Mesenchymal stem cell (in vitro differentiated cells and primary cell): ENCODE measurements around the gene FKRP.

Experiments
- DNase-seq: peaks from one replicate; pipeline ENCODE4 v3.0.0-alpha.2; 2013
- H2AFZ ChIP-seq: one replicate; pipeline ENCODE4 v1.6.1; 2013; ENCODE audit warnings: low read depth, mild to moderate bottlenecking, control low read depth, inconsistent platforms, low read length, moderate library complexity
- H2AK5ac ChIP-seq: 2 replicates; pipeline ENCODE4 v1.6.1; 2013; ENCODE audit warnings: low read length, moderate library complexity, mild to moderate bottlenecking, inconsistent platforms; ENCODE audit not compliant: severe bottlenecking
- H2BK120ac ChIP-seq: one replicate; pipeline ENCODE4 v1.6.1; 2013; ENCODE audit warnings: low read depth, mild to moderate bottlenecking, inconsistent platforms, low read length, moderate library complexity
- H2BK12ac ChIP-seq, 2 experiments: one replicate each; pipeline ENCODE4 v1.6.1; 2013; ENCODE audit warnings: inconsistent platforms in 2 of 2, low read length in 2 of 2, mild to moderate bottlenecking in 2 of 2, moderate library complexity in 2 of 2, control low read depth in 1 of 2
- H2BK15ac ChIP-seq: one replicate; pipeline ENCODE4 v1.6.1; 2013; ENCODE audit warnings: mild to moderate bottlenecking, low read depth, inconsistent platforms; ENCODE audit not compliant: poor library complexity, severe bottlenecking
- H2BK5ac ChIP-seq: 2 replicates; pipeline ENCODE4 v1.6.1; 2013; ENCODE audit warnings: low read depth, mild to moderate bottlenecking, low read length, control low read depth, inconsistent platforms; ENCODE audit not compliant: poor library complexity, severe bottlenecking
- H3K14ac ChIP-seq, 2 experiments: one replicate each; pipeline ENCODE4 v1.6.1; 2013; ENCODE audit warnings: inconsistent platforms in 2 of 2, low read length in 2 of 2, control low read depth in 1 of 2, mild to moderate bottlenecking in 1 of 2, moderate library complexity in 1 of 2
- H3K18ac ChIP-seq, 2 experiments: one replicate each; pipeline ENCODE4 v1.6.1; 2013; ENCODE audit warnings: inconsistent platforms in 2 of 2, low read length in 2 of 2, control low read depth in 1 of 2, low read depth in 1 of 2, mild to moderate bottlenecking in 1 of 2
- H3K23ac ChIP-seq, 2 experiments: one replicate each; pipeline ENCODE4 v1.6.1; 2013; ENCODE audit warnings: inconsistent platforms in 2 of 2, low read length in 2 of 2, mild to moderate bottlenecking in 2 of 2, moderate library complexity in 2 of 2, control low read depth in 1 of 2
- H3K27ac ChIP-seq: 2 replicates; pipeline ENCODE4 v1.5.1; 2013; ENCODE audit warnings: mild to moderate bottlenecking, moderate library complexity, low read length, control low read depth, inconsistent platforms; ENCODE audit not compliant: poor library complexity, severe bottlenecking
- H3K27me3 ChIP-seq, 2 experiments: 2 replicates each; pipeline versions ENCODE4 v1.6.1 to v1.7.0; 2013; ENCODE audit warnings: low read length in 2 of 2, mild to moderate bottlenecking in 2 of 2, moderate library complexity in 2 of 2, control low read depth in 1 of 2, inconsistent platforms in 1 of 2; ENCODE audit not compliant: control insufficient read depth in 1 of 2, insufficient read depth in 1 of 2
- H3K36me3 ChIP-seq, 2 experiments: 2 replicates each; pipeline versions ENCODE4 v1.6.1 to v1.7.0; 2013; ENCODE audit warnings: low read length in 2 of 2, control low read depth in 1 of 2, inconsistent platforms in 1 of 2, low read depth in 1 of 2, mild to moderate bottlenecking in 1 of 2; ENCODE audit not compliant: insufficient read depth in 2 of 2, control insufficient read depth in 1 of 2
- H3K4ac ChIP-seq, 2 experiments: one replicate each; pipeline ENCODE4 v1.6.1; 2013; ENCODE audit warnings: inconsistent platforms in 2 of 2, low read length in 2 of 2, mild to moderate bottlenecking in 2 of 2, moderate library complexity in 2 of 2, control low read depth in 1 of 2, low read depth in 1 of 2
- H3K4me1 ChIP-seq: 2 replicates; pipeline ENCODE4 v1.6.1; 2013; ENCODE audit warnings: low read depth, low read length, control low read depth; ENCODE audit not compliant: control insufficient read depth, insufficient read depth
- H3K4me2 ChIP-seq: 2 replicates; pipeline ENCODE4 v1.6.1; 2013; ENCODE audit warnings: low read length, mild to moderate bottlenecking, inconsistent platforms; ENCODE audit not compliant: poor library complexity, severe bottlenecking
- H3K4me3 ChIP-seq, 2 experiments: 2 replicates each; pipeline versions ENCODE4 v1.5.1 to v1.7.0; 2013; ENCODE audit warnings: low read length in 2 of 2, mild to moderate bottlenecking in 2 of 2, control low read depth in 1 of 2, low read depth in 1 of 2; ENCODE audit not compliant: insufficient read depth in 1 of 2
- H3K79me1 ChIP-seq: replicated peaks from 2 replicates; pipeline ENCODE4 v1.6.1; 2013; ENCODE audit warnings: mild to moderate bottlenecking, control low read depth, low read length, inconsistent platforms; ENCODE audit not compliant: poor library complexity, severe bottlenecking
- H3K9ac ChIP-seq: 2 replicates; pipeline ENCODE4 v1.7.0; 2013; ENCODE audit warnings: mild to moderate bottlenecking, low read length, moderate library complexity
- H3K9me3 ChIP-seq: 2 replicates; pipeline ENCODE4 v1.7.0; 2013; ENCODE audit warnings: mild to moderate bottlenecking, low read length; ENCODE audit not compliant: control insufficient read depth
- H4K8ac ChIP-seq: one replicate; pipeline ENCODE4 v1.6.1; 2013; ENCODE audit warnings: inconsistent platforms, mild to moderate bottlenecking, low read length, moderate library complexity
- H4K91ac ChIP-seq: one replicate; pipeline ENCODE4 v1.6.1; 2013; ENCODE audit warnings: mild to moderate bottlenecking, low read length, inconsistent platforms
- WGBS: methylation state at CpG from one replicate; pipeline ENCODE4 v1.1.7; 2013; ENCODE audit warnings: mixed read lengths; 5-methylcytosine and 5-hydroxymethylcytosine counted together

FKRP gene

GRCh38 chr19:46728208-46728607, 17.6 kb upstream of the FKRP start:
- Histone ChIP-seq H2AFZ (no peak overlapping the region), H3K36me3 (peaks cover 92 to 93% of the 10 kb centered on the region in 2 experiments), H3K27me3 (no peaks in the 10 kb centered on the region), H3K23ac (no peak overlapping the region), H2BK5ac (no peak overlapping the region), H3K4ac (no peak overlapping the region), H3K4me2 (no peak overlapping the region), H4K91ac (no peak overlapping the region), H3K14ac (no peak overlapping the region), H3K79me1 (peaks cover 48% of the 10 kb centered on the region), H3K18ac (no peak overlapping the region), H2AK5ac (no peak overlapping the region), H2BK120ac (no peak overlapping the region), H2BK12ac (no peak overlapping the region), H3K4me1 (peaks cover 66% of the 10 kb centered on the region), H3K9me3 (no peaks in the 10 kb centered on the region), H3K4me3 (no peak overlapping the region), H4K8ac (no peak overlapping the region), H3K9ac (no peak overlapping the region), H3K27ac (no peak overlapping the region), H2BK15ac (peak overlapping the region; percentile 20)
- WGBS = 83% methylated on average over 14 of the region's 14 CpGs
- no peak for DNase-seq

GRCh38 chr19:46728693-46729339, 17.0 kb upstream of the FKRP start:
- no peaks in the 10 kb centered on the region for H3K9me3 ChIP-seq
- no peak overlapping the region for H4K8ac ChIP-seq
- peak; percentile 57 for DNase-seq
- H3K27ac ChIP-seq = no peak overlapping the region
- H3K79me1 ChIP-seq = peaks cover 42% of the 10 kb centered on the region
- H3K4me3 ChIP-seq = no peak overlapping the region
- H2BK12ac ChIP-seq = no peak overlapping the region
- H2BK15ac ChIP-seq = no peak overlapping the region
- H2BK120ac ChIP-seq = no peak overlapping the region
- no peak overlapping the region for H2AK5ac ChIP-seq
- 63% methylated on average over 20 of the region's 20 CpGs for WGBS
- no peak overlapping the region for H2BK5ac ChIP-seq
- H3K23ac ChIP-seq = no peak overlapping the region
- no peak overlapping the region for H3K4me2 ChIP-seq
- no peak overlapping the region for H2AFZ ChIP-seq
- H3K4ac ChIP-seq = no peak overlapping the region
- peaks cover 90 to 92% of the 10 kb centered on the region in 2 experiments for H3K36me3 ChIP-seq
- peak overlapping the region in 1 of 2 experiments; percentile 35 for H3K18ac ChIP-seq
- H3K9ac ChIP-seq = no peak overlapping the region
- no peak overlapping the region for H4K91ac ChIP-seq
- no peak overlapping the region for H3K14ac ChIP-seq
- H3K27me3 ChIP-seq = no peaks in the 10 kb centered on the region
- H3K4me1 ChIP-seq = peaks cover 69% of the 10 kb centered on the region

GRCh38 chr19:46729696-46730095, 16.2 kb upstream of the FKRP start:
- WGBS = 96% methylated on average over 7 of the region's 7 CpGs
- Histone ChIP-seq H3K9me3 (no peaks in the 10 kb centered on the region), H3K18ac (no peak overlapping the region), H2BK120ac (no peak overlapping the region), H3K4me2 (no peak overlapping the region), H2BK12ac (no peak overlapping the region), H4K8ac (no peak overlapping the region), H2BK5ac (no peak overlapping the region), H3K9ac (no peak overlapping the region), H3K23ac (no peak overlapping the region), H3K27ac (no peak overlapping the region), H4K91ac (no peak overlapping the region), H3K4ac (no peak overlapping the region), H2AK5ac (no peak overlapping the region), H2BK15ac (no peak overlapping the region), H3K27me3 (no peaks in the 10 kb centered on the region), H3K36me3 (peaks cover 85 to 91% of the 10 kb centered on the region in 2 experiments), H3K4me3 (no peak overlapping the region), H3K4me1 (peaks cover 67% of the 10 kb centered on the region), H2AFZ (no peak overlapping the region), H3K14ac (no peak overlapping the region), H3K79me1 (peaks cover 39% of the 10 kb centered on the region)
- DNase-seq = no peak

GRCh38 chr19:46730187-46730586, 15.7 kb upstream of the FKRP start:
- H4K91ac ChIP-seq = no peak overlapping the region
- H3K9me3 ChIP-seq = no peaks in the 10 kb centered on the region
- no peak overlapping the region for H2BK120ac ChIP-seq
- no peak overlapping the region for H2AFZ ChIP-seq
- H3K27ac ChIP-seq = no peak overlapping the region
- H3K4me1 ChIP-seq = peaks cover 62% of the 10 kb centered on the region
- H3K27me3 ChIP-seq = no peaks in the 10 kb centered on the region
- no peak overlapping the region for H2BK12ac ChIP-seq
- H3K79me1 ChIP-seq = peaks cover 37% of the 10 kb centered on the region
- H3K4me3 ChIP-seq = no peak overlapping the region
- no peak overlapping the region for H2BK15ac ChIP-seq
- no peak overlapping the region for H4K8ac ChIP-seq
- no peak overlapping the region for H3K4me2 ChIP-seq
- 95% methylated on average over 9 of the region's 9 CpGs for WGBS
- no peak overlapping the region for H3K14ac ChIP-seq
- no peak overlapping the region for H3K23ac ChIP-seq
- no peak overlapping the region for H2BK5ac ChIP-seq
- no peak for DNase-seq
- H3K9ac ChIP-seq = no peak overlapping the region
- no peak overlapping the region for H2AK5ac ChIP-seq
- H3K18ac ChIP-seq = peak overlapping the region in 1 of 2 experiments; percentile 63
- no peak overlapping the region for H3K4ac ChIP-seq
- H3K36me3 ChIP-seq = peaks cover 80 to 86% of the 10 kb centered on the region in 2 experiments
